ENCODE measurements around the gene MEF2B.
"Not testable (repeated sequence)": the region's sequence is repeated elsewhere in the genome, so short reads cannot be mapped to it uniquely, and the experiment has no call there.

MEF2B gene

DNA sequence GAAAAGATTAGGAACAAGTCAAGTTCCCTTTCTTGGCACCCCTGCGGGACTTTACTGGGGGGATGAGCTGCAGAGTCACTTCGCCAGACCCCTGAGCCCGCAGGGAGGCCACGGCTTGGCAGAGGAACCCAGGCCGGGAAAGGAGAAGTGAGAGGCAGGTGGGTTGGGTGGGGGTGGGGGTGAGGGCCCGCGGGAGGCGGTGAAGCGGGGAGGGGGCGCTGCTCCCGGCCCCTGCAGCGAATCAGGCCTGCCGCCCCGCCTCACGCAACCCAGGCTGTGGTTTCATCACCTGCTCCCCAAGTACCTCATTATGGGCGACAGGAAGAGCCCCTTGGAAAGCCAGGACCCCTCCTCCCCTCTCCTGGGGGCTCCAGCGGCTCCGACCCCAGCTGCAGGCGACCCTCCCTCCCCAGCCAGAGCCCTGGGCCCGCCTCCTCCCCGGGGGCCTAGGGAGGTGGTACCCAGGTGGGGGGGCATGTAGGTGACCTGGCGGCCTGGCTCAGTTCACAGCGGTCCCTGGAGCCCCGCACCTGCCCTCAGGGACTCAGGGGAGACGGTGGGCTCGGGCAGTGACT lies 9.5 kb downstream of the MEF2B start:
- no peak for DNase-seq (ENCODE audit: low read depth in 1 of 2, low spot score in 1 of 2)
- in situ Hi-C loops (cut with HindIII; ENCODE audit: low pct_unique_long_range_greater_than_20kb, low sequenced_read_pairs) = no loop called here

GRCh38 chr19:19159534-19159933 lies 10.5 kb downstream of the MEF2B start:
- no peak for DNase-seq (ENCODE audit: low read depth in 1 of 2, low spot score in 1 of 2)
- in situ Hi-C loops (cut with HindIII; ENCODE audit: low pct_unique_long_range_greater_than_20kb, low sequenced_read_pairs) = no loop called here
- no peak for TF ChIP-seq JUND (IDR thresholded peaks at IDR 0.05; ENCODE audit: low read depth)

More for the DNA sequence above, 9.5 kb downstream of the MEF2B start:
- TF ChIP-seq JUND (IDR thresholded peaks at IDR 0.05; ENCODE audit: low read depth) = no peak

GRCh38 chr19:19157808-19158207 lies 12.3 kb downstream of the MEF2B start:
- DNase-seq (ENCODE audit: low read depth in 1 of 2, low spot score in 1 of 2) = no peak
- in situ Hi-C loops (cut with HindIII; ENCODE audit: low pct_unique_long_range_greater_than_20kb, low sequenced_read_pairs) = no loop called here
- no peak for TF ChIP-seq JUND (IDR thresholded peaks at IDR 0.05; ENCODE audit: low read depth)

DNA sequence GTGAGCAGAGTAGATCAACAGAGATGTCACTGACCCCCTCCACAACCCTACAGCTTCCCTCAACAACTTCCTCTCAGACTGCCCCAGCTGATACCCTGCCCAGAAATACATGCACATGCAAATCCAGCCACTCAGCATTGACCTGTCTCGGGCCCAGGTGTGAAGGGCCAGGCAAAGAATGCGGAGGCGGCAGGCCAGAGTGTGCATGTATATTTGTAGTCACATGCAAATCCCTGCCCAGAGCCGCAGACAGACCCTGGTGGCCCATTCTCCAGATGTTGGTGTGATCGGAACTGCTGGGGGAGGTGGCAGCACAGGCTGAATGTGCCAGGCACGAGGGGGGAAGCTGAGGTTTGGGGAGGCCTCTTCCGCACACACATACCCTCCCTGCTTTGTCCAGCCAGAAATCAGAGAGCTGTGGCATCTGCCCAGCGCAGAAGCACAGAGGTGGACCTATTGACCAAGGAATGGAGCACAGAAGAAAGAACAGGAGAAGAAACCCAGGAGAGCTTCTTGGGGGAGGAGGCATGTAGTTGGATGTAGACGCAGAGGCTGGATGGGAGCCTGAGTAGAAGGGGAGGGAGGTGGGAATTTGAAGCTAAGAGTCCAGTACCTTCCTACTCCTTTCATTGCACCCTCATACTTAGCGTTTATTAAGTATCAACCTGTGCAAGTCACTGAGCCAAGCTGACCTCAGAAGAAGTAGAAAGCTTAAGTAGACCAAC lies 14.4 kb downstream of the MEF2B start:
- in situ Hi-C loops (cut with HindIII; ENCODE audit: low pct_unique_long_range_greater_than_20kb, low sequenced_read_pairs) = no loop called here
- no peak for TF ChIP-seq JUND (IDR thresholded peaks at IDR 0.05; ENCODE audit: low read depth)
- no peak for DNase-seq (ENCODE audit: low read depth in 1 of 2, low spot score in 1 of 2)

DNA sequence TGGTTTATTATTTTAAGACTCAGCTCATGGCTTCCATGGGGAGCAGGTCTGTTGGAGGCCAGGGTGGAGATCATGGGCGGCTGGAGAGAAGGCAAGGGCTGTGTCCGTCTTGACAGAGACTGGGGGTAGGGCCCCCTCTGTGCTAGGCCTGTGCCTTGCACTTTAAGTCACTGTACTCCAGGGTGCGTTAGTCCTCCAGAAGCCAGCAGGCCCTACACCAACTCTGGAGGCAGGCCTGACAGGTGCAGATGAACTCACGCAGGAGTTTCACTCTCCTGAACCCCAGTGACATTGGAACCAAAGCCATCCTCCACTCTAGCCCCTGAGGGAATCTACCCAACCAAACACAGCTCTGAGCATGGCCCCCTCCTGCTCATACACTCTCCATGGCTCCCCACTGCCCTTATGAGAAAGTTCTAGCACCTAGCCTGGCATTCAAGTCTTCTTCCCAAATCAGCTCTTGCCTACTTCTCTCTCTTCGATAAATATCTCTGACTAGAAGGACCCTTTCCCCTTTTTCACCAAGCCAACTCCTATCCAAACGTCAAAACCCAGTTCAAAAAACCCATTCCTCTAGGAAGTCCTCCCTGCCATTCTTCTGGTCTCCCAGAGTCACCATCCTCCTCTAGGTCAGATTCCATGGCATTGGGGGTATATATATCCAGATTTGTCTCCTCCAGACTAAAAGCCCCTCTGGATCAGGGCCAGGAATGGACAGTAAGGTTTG lies 15.1 kb downstream of the MEF2B start:
- in situ Hi-C loops (cut with HindIII; ENCODE audit: low pct_unique_long_range_greater_than_20kb, low sequenced_read_pairs) = no loop called here
- TF ChIP-seq JUND (IDR thresholded peaks at IDR 0.05; ENCODE audit: low read depth) = no peak

DNA sequence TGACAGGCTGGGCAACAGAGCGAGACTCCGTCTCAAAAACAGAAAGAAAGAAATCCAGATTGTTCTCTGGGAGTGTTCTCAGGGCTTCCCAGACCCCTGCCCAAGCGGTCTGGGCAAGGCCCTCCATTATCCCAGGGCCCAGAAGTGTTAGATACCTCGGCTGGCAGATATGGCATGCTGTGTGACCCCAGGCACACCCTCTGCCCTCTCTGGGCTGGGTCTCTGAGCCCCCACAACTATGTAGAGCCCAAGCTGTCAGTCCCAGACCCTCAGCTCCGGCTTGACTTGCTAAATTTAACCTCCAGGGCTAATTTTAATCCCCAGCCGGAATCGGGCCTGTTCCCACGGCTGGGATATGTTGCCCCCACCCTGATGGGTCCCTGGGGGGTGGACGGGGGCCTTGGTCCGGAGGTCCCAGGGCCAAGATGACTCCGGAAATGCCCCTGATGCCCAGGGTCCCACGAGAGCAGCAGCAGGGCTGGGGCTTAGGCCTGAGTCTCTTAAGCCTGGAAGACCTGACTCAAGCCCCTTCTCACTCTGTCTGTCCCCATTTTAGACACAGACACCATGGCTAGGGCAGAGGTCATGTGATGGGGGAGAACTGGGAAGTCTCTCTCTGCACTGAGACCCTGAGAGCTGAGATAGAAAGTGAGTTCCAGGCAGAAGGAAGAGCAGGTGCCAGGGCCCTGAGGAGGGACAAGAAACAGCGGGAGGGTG lies 17.2 kb downstream of the MEF2B start:
- no peak for DNase-seq (ENCODE audit: low read depth in 1 of 2, low spot score in 1 of 2)
- in situ Hi-C loops (cut with HindIII; ENCODE audit: low pct_unique_long_range_greater_than_20kb, low sequenced_read_pairs) = no loop called here
- TF ChIP-seq JUND (IDR thresholded peaks at IDR 0.05; ENCODE audit: low read depth) = no peak

More for the DNA sequence above, 15.1 kb downstream of the MEF2B start:
- no peak for DNase-seq (ENCODE audit: low read depth in 1 of 2, low spot score in 1 of 2)

- no peak for TF ChIP-seq JUND (IDR thresholded peaks at IDR 0.05; ENCODE audit: low read depth)
- in situ Hi-C loops (cut with HindIII; ENCODE audit: low pct_unique_long_range_greater_than_20kb, low sequenced_read_pairs) = no loop called here
- no peak for DNase-seq (ENCODE audit: low read depth in 1 of 2, low spot score in 1 of 2)
These were observed 18.6 kb downstream of the MEF2B start for GRCh38 chr19:19151418-19151817.

- in situ Hi-C loops (cut with HindIII; ENCODE audit: low pct_unique_long_range_greater_than_20kb, low sequenced_read_pairs) = no loop called here
- TF ChIP-seq JUND (IDR thresholded peaks at IDR 0.05; ENCODE audit: low read depth) = no peak
These were observed 20.6 kb downstream of the MEF2B start for GRCh38 chr19:19149435-19149834.

GRCh38 chr19:19148504-19148903 lies 21.6 kb downstream of the MEF2B start:
- DNase-seq (ENCODE audit: low read depth in 1 of 2, low spot score in 1 of 2); in situ Hi-C loops (cut with HindIII; ENCODE audit: low pct_unique_long_range_greater_than_20kb, low sequenced_read_pairs): not testable (repeated sequence)

More at GRCh38 chr19:19149435-19149834, 20.6 kb downstream of the MEF2B start:
- DNase-seq (ENCODE audit: low read depth in 1 of 2, low spot score in 1 of 2) = no peak

DNA sequence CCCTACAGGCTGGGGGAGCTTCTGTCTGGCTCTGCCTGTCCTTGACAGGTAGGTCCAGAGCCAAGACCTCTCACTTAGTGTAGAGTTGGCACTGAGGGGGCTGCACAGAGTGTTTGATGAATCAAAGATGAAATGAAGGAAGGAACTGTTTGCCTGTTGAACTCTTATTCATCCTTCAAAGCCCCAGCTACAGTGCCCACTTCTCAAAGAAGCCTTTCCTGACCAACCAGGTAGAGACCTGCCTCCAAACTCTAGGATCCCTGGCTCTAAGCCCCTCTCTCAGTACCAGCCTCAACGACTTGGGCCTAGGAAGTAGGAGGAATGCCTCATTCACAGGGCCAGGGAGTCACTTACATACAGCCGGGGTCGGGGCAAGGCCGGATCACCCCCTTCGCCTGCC lies 22.7 kb downstream of the MEF2B start:
- in situ Hi-C loops (cut with HindIII; ENCODE audit: low pct_unique_long_range_greater_than_20kb, low sequenced_read_pairs) = no loop called here
- no peak for TF ChIP-seq JUND (IDR thresholded peaks at IDR 0.05; ENCODE audit: low read depth)
- no peak for DNase-seq (ENCODE audit: low read depth in 1 of 2, low spot score in 1 of 2)

GRCh38 chr19:19146865-19147264 lies 23.2 kb downstream of the MEF2B start:
- DNase-seq (ENCODE audit: low read depth in 1 of 2, low spot score in 1 of 2) = no peak
- TF ChIP-seq JUND (IDR thresholded peaks at IDR 0.05; ENCODE audit: low read depth) = no peak
- in situ Hi-C loops (cut with HindIII; ENCODE audit: low pct_unique_long_range_greater_than_20kb, low sequenced_read_pairs) = no loop called here

DNA sequence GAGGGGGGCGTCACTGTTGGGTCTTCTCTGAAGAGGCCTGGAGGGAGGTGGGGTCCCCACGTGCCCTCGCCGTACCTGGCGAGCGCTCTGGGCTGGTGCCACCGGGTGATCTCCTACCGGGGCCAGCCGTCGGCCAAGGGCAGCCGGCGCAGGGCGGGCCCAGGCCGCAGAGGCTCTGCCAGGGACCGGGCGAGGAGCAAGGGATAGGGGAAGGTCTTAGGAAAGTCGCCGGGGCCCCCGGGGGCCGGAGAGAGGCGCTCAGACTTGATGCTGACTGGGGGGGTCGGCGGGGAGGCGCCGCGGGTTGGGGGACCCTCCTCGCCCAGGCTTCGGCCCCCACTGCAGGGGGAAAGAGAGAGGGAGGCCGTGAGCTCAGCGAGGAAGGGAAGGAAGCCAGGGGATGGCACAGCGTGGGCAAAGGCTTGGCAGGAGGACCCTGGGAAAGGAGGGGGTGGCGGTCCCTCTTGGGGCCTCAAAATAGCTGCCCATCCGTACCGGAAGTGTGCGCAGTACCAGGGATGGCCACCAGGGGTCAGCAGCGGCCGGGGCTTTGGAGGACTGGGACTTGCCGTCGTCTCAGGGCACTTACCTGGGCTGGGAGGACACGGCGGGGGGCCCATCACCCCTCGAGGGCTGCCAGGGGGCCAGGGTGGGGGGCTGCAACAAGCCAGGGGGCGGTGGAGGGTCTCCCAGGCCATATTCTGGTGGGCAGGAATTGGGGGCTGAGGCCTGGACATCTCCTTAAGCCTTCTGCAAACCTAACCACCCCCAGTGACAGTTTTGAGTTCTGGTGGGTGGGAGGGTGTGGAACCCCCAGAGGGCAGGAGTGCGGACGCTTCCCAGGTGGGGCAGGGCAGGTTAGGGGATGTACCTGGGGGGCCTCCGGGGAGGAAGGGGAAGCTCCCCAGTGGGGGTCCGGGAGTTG lies 24.1 kb downstream of the MEF2B start:
- no peak for TF ChIP-seq JUND (IDR thresholded peaks at IDR 0.05; ENCODE audit: low read depth)
- peak; percentile 64 to 71 for DNase-seq (ENCODE audit: low read depth in 1 of 2, low spot score in 1 of 2)
- in situ Hi-C loops (cut with HindIII; ENCODE audit: low pct_unique_long_range_greater_than_20kb, low sequenced_read_pairs) = no loop called here
